ENCODE data around the gene CENPM. TPM values are rescaled to one million over a fixed set of nuclear protein-coding genes. Genes with fewer than 3 reads are reported as not detected.

Gene CENPM
- total RNA-seq, 2 donors from 2014 or later, result not detected

Small RNAs within 50 kb of the gene (microRNA-seq; reads per million reads assigned to microRNA genes)
- 7.4 to 29.8 reads per million in 2 donors for gene MIR33A (ENCODE audit: borderline microRNAs expressed in 2 of 2)

Other genes with a start within 250 kb of the CENPM start
- gene MEI1, start 247.6 kb downstream of the CENPM start, total RNA-seq, result 1 to 10 TPM; 1.4 to 4.3 TPM
- 1 to 10 TPM; 5.1 to 5.7 TPM for gene CCDC134, start 146.5 kb downstream of the CENPM start, total RNA-seq
- gene SREBF2, start 114.0 kb downstream of the CENPM start, total RNA-seq, result 10 to 100 TPM; 48.3 to 52.0 TPM
- gene SHISA8, start 32.1 kb downstream of the CENPM start, total RNA-seq, result not detected
- gene TNFRSF13C, start 20.3 kb downstream of the CENPM start, total RNA-seq, result under 1 TPM; 0.28 to 0.33 TPM
- under 1 TPM; 0.14 to 0.23 TPM for gene SEPTIN3, start 22.3 kb upstream of the CENPM start, total RNA-seq
- 1 to 10 TPM; 1.1 to 1.2 TPM for gene WBP2NL, start 51.6 kb upstream of the CENPM start, total RNA-seq
- gene NAGA, start 123.7 kb upstream of the CENPM start, total RNA-seq, result 10 to 100 TPM; 18.4 to 29.7 TPM
- 10 to 100 TPM; 15.2 to 17.3 TPM for gene PHETA2, start 127.1 kb upstream of the CENPM start, total RNA-seq
- 10 to 100 TPM; 63.9 to 67.2 TPM for gene SMDT1, start 132.5 kb upstream of the CENPM start, total RNA-seq
- 10 to 100 TPM; 48.1 to 52.1 TPM for gene NDUFA6, start 143.6 kb upstream of the CENPM start, total RNA-seq
- under 1 TPM; 0.37 to 0.48 TPM for gene CYP2D6, start 183.7 kb upstream of the CENPM start, total RNA-seq